ENCODE results near the gene GTF2F1. TPM values are rescaled to one million over a fixed set of nuclear protein-coding genes. Genes with fewer than 3 reads are reported as not detected.

Gene GTF2F1
- total and polyA plus RNA-seq, 9 of the 15 experiments (the other 6 are each of a cell fraction or from before 2014, with no cell fraction given) = 4.7 to 75.4 (median 68.4) TPM

DNA sequence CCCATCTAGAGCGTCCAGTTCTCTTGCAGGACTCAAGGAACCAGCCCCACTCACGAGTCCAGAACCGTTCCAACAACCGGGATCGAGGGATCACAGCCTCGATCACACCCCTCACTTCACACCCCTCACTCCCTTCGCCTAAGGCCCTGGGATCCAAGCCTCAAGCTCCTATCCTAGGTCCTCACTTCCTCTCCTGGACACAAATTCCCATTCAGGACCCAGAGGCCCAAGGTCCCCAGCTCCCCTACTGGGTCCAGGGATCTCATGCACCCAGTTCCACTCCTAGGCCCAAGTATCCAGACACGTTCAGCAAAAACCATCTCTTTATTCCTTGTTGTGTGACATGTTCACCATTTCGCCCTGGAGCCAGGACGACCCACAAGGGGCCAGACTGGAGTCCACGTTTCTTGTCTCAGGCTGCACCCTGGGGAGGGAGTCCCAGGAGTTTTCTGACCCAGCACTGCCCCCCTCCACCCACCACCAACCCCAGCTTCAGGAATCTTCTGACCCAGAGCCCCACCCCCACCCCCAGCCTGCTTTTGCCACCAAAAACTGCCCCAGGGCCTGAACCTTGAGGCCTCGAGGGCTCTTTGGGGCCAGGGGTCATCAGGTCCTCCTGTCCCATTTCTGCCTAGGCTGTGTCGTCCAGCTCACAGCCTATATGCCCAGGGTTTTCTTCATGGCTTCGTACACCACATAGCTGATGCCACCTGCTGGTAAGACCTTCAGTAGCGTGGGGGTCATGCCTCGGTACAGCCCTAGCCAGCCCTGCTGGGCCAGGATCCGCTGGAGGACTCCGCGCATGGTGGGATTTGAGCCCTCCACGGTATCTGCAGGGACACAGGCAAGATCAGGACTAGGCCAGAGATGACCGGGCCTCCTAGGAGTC is 33.0 kb upstream of the GTF2F1 start (continued):
- TF ChIP-seq TRIM28 (IDR thresholded peaks at IDR 0.05) (peak; percentile 63; the same call in 1 of the 2 replicates), MYC (IDR thresholded peaks at IDR 0.05; ENCODE audit: low read depth, low read length) (no peak), MYC (CRISPR knock-in tag; IDR thresholded peaks at IDR 0.05; ENCODE audit: borderline replicate concordance, low read depth) (peak; percentile 13; the same call in 1 of the 2 replicates), SREBF1 (IDR thresholded peaks at IDR 0.05; ENCODE audit: borderline replicate concordance, low read depth, low read length) (no peak), ZNF175 (CRISPR knock-in tag; IDR thresholded peaks at IDR 0.05; ENCODE audit: low read depth) (peak; percentile 35; the same call in 1 of the 2 replicates), TARDBP (IDR thresholded peaks at IDR 0.05) (no peak), DPF2 (IDR thresholded peaks at IDR 0.05) (peak; percentile 27; the same call in 1 of the 2 replicates)
- TF ChIP-seq, protein P1, sequence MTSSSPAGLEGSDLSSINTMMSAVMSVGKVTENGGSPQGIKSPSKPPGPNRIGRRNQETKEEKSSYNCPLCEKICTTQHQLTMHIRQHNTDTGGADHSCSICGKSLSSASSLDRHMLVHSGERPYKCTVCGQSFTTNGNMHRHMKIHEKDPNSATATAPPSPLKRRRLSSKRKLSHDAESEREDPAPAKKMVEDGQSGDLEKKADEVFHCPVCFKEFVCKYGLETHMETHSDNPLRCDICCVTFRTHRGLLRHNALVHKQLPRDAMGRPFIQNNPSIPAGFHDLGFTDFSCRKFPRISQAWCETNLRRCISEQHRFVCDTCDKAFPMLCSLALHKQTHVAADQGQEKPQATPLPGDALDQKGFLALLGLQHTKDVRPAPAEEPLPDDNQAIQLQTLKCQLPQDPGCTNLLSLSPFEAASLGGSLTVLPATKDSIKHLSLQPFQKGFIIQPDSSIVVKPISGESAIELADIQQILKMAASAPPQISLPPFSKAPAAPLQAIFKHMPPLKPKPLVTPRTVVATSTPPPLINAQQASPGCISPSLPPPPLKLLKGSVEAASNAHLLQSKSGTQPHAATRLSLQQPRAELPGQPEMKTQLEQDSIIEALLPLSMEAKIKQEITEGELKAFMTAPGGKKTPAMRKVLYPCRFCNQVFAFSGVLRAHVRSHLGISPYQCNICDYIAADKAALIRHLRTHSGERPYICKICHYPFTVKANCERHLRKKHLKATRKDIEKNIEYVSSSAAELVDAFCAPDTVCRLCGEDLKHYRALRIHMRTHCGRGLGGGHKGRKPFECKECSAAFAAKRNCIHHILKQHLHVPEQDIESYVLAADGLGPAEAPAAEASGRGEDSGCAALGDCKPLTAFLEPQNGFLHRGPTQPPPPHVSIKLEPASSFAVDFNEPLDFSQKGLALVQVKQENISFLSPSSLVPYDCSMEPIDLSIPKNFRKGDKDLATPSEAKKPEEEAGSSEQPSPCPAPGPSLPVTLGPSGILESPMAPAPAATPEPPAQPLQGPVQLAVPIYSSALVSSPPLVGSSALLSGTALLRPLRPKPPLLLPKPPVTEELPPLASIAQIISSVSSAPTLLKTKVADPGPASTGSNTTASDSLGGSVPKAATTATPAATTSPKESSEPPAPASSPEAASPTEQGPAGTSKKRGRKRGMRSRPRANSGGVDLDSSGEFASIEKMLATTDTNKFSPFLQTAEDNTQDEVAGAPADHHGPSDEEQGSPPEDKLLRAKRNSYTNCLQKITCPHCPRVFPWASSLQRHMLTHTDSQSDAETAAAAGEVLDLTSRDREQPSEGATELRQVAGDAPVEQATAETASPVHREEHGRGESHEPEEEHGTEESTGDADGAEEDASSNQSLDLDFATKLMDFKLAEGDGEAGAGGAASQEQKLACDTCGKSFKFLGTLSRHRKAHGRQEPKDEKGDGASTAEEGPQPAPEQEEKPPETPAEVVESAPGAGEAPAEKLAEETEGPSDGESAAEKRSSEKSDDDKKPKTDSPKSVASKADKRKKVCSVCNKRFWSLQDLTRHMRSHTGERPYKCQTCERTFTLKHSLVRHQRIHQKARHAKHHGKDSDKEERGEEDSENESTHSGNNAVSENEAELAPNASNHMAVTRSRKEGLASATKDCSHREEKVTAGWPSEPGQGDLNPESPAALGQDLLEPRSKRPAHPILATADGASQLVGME (CRISPR knock-in tag; IDR thresholded peaks at IDR 0.05) = 0 out of 2 replicates have a peak, but pooled peaks have one; percentile 5
- TF ChIP-seq, protein P2, sequence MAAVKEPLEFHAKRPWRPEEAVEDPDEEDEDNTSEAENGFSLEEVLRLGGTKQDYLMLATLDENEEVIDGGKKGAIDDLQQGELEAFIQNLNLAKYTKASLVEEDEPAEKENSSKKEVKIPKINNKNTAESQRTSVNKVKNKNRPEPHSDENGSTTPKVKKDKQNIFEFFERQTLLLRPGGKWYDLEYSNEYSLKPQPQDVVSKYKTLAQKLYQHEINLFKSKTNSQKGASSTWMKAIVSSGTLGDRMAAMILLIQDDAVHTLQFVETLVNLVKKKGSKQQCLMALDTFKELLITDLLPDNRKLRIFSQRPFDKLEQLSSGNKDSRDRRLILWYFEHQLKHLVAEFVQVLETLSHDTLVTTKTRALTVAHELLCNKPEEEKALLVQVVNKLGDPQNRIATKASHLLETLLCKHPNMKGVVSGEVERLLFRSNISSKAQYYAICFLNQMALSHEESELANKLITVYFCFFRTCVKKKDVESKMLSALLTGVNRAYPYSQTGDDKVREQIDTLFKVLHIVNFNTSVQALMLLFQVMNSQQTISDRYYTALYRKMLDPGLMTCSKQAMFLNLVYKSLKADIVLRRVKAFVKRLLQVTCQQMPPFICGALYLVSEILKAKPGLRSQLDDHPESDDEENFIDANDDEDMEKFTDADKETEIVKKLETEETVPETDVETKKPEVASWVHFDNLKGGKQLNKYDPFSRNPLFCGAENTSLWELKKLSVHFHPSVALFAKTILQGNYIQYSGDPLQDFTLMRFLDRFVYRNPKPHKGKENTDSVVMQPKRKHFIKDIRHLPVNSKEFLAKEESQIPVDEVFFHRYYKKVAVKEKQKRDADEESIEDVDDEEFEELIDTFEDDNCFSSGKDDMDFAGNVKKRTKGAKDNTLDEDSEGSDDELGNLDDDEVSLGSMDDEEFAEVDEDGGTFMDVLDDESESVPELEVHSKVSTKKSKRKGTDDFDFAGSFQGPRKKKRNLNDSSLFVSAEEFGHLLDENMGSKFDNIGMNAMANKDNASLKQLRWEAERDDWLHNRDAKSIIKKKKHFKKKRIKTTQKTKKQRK (IDR thresholded peaks at IDR 0.05; ENCODE audit: borderline replicate concordance, low read depth, low read length) = no peak
- TF ChIP-seq, protein P3, sequence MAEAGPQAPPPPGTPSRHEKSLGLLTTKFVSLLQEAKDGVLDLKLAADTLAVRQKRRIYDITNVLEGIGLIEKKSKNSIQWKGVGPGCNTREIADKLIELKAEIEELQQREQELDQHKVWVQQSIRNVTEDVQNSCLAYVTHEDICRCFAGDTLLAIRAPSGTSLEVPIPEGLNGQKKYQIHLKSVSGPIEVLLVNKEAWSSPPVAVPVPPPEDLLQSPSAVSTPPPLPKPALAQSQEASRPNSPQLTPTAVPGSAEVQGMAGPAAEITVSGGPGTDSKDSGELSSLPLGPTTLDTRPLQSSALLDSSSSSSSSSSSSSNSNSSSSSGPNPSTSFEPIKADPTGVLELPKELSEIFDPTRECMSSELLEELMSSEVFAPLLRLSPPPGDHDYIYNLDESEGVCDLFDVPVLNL (CRISPR knock-in tag; IDR thresholded peaks at IDR 0.05; ENCODE audit: low read depth) = no peak
- TF ChIP-seq, protein P4, sequence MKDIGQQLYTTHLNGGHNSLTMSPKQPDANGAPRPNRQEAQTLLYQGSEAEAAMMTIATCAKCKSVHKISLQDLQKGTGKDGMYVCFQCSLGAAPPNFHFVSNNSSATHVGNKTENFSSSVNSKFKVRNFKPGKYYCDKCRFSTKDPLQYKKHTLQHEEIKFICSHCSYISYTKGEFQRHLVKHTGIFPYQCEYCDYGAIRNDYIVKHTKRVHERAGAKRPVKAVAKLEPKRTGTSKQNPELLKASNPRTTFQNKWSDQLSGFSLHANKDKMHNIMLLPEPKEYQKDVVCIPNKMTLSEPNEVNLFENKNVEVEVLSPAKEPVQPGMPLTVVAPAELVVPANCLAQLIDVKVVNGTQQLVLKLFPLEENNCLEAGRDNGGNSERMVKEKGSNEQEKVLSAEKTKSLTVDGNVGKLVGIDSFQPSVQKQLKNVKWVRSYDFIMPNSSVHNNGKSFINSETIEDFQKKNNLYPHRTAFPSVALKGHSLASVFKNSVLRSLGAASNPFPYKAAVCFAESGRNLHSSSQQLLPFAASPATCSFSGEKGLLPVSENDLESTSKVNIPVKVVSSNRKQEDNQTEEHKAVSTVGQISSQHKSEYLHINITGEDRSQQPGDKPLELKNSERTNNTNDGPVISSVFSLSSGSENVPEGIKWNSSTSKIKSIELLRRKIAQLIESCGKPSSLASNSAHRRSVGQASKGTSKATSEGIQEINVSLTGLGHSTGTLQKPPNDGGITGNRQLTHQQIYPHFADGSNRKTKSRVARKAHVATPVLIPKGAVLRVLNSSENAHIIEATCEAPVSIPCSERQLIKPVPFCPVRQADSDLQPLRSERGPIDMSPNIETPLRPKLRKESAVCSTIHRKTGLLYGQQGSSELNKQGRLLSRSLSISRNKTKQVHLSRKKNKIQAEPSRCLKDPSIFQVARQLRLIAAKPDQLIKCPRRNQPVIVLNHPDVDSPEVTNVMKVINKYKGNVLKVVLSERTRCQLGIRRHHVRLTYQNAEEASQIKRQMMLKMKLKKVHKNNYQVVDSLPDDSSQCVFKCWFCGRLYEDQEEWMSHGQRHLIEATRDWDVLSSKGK (CRISPR knock-in tag; IDR thresholded peaks at IDR 0.05) = no peak

Measured in K562 (cell line).